Adipocyte (in vitro differentiated cells): ENCODE results near the gene NRXN3.

Experiments
- DNase-seq: peaks from one replicate; pipeline ENCODE4 v3.0.0-alpha.2; 2015; ENCODE audit warnings: low read depth
- H3K27me3 ChIP-seq: replicated peaks from 2 replicates; pipeline ENCODE4 v1.7.0; 2013; ENCODE audit warnings: mild to moderate bottlenecking, low read length, moderate library complexity; ENCODE audit not compliant: control insufficient read depth, insufficient read depth
- H3K36me3 ChIP-seq: 2 replicates; pipeline ENCODE4 v1.7.0; 2013; ENCODE audit warnings: low read length, mild to moderate bottlenecking, moderate library complexity; ENCODE audit not compliant: control insufficient read depth, insufficient read depth, severe bottlenecking
- H3K4me1 ChIP-seq: 2 replicates; pipeline ENCODE4 v1.7.0; 2013; ENCODE audit warnings: mild to moderate bottlenecking, low read length, moderate library complexity; ENCODE audit not compliant: control insufficient read depth, insufficient read depth
- H3K4me3 ChIP-seq: 2 replicates; pipeline ENCODE4 v1.7.0; 2013; ENCODE audit warnings: mild to moderate bottlenecking, low read length, moderate library complexity
- H3K9ac ChIP-seq: 2 replicates; pipeline ENCODE4 v1.7.0; 2013; ENCODE audit warnings: mild to moderate bottlenecking, low read length, moderate library complexity
- H3K9me3 ChIP-seq: 2 replicates; pipeline ENCODE4 v1.7.0; 2013; ENCODE audit warnings: mild to moderate bottlenecking, low read length, moderate library complexity; ENCODE audit not compliant: control insufficient read depth

NRXN3 gene

DNA sequence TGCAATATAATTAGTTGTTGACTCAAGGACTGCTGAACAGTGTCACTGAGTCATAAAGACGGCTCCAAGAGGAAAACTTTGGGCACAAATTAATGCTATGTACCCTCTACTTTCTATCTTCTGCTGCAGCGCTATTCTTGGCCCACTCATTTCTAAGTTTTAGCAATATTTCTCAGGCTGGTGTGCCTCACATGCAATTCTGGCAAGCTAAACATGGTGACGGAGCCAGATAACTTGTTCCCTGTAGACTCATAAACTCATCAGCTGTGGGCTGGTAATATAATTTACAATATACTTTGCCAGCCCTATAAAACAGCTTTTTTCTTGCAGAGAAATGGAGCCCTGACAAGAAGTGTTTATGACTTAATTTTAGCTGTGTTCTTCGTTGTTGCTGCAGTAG, 615.1 kb downstream of the NRXN3 start:
- Histone ChIP-seq H3K9ac (no peak overlapping the region), H3K9me3 (peaks cover 7% of the 10 kb centered on the region), H3K4me1 (peaks cover 29% of the 10 kb centered on the region), H3K36me3 (no peaks in the 10 kb centered on the region), H3K27me3 (peaks cover 28% of the 10 kb centered on the region), H3K4me3 (no peak overlapping the region)
- DNase-seq, result no peak

DNA sequence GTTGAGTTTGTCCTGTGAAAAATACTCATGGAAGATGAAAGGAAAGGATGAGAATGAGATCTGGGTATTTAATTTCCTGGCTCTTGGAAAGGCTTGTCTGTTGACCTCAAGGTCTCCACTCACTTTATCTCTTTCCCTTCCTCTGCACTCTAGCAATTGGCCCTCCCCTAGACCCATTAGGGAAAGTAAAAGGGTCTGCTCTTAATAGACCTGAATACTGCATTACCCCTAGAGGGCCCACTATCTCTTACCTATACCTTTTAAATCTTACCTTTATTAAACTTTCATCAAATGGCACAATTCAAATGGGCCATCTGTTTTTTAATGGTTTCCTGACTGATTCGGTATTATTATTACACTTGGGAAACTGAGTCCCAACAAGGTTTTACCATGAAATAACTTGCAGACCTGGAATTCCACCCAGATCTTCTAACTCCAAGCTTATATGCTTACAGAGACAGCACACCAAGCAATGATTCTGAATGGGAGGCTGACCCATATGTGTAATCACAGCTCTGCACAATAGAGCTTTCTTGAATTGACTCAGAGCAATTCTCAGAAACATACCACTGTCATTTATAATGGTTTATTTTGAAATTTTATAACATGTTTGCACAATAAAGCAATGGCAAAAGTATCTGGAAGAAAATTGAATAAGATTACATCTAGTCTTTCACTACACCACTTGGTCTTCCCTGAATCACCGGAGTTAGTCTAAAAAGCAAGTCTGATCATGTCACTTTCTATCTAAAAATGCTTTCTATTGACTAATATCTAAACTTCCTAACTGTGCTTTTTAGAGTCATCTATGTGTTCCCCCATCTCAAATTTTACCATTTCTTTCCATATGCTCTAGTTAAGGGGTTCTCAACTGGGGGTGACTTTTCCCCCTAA, 618.5 kb downstream of the NRXN3 start:
- no peaks in the 10 kb centered on the region for H3K36me3 ChIP-seq

DNA sequence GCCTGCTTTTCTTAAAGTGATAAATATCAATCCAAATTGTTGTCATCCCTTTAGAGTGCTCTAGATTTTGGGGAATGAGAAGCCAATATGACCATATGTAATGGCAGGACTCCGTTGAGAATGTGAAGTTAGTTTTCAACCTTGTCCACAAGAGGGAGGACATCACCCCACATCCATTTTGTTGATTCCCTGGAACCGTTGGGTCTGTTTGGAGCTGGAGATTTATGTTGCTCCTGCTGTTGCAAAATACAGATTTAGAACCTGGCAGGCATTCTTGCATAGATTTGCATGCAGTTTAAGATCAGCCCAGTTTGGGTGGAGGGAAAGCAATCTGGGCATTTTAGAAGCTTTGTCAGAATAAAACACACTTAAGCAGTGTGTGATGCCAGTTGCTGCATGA, 620.1 kb downstream of the NRXN3 start:
- Histone ChIP-seq H3K36me3 (no peaks in the 10 kb centered on the region), H3K4me3 (no peak overlapping the region), H3K9me3 (no peaks in the 10 kb centered on the region), H3K4me1 (peaks cover 21% of the 10 kb centered on the region), H3K27me3 (peaks cover 27% of the 10 kb centered on the region), H3K9ac (no peak overlapping the region)
- no peak for DNase-seq

More for the DNA sequence above, 618.5 kb downstream of the NRXN3 start:
- H3K27me3 ChIP-seq, result peaks cover 35% of the 10 kb centered on the region
- no peak overlapping the region for H3K9ac ChIP-seq
- H3K9me3 ChIP-seq, result no peaks in the 10 kb centered on the region
- H3K4me3 ChIP-seq, result no peak overlapping the region
- peaks cover 29% of the 10 kb centered on the region for H3K4me1 ChIP-seq
- DNase-seq, result no peak

DNA sequence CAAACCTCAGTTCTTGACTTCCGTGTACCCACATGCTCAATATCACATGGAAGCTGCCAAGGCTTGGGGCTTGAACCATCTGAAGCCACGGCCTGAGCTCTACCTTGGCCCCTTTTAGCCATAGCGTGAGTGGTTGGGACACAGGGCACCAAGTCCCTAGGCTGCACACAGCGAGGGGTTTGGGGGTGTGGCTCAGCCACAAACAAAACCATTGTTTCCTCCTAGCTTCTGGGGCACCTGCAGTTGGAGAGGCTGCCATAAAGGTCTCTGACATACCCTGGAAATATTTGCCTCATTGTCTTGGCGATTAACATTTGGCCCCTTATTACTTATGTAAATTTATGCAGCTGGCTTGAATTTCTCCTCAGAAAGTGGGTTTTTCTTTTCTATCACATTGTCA, 628.6 kb downstream of the NRXN3 start:
- no peak overlapping the region for H3K9ac ChIP-seq
- H3K4me1 ChIP-seq, result no peaks in the 10 kb centered on the region
- DNase-seq, result no peak
- H3K9me3 ChIP-seq, result peaks cover 5% of the 10 kb centered on the region
- no peak overlapping the region for H3K4me3 ChIP-seq
- H3K27me3 ChIP-seq, result peaks cover 21% of the 10 kb centered on the region
- H3K36me3 ChIP-seq, result no peaks in the 10 kb centered on the region

DNA sequence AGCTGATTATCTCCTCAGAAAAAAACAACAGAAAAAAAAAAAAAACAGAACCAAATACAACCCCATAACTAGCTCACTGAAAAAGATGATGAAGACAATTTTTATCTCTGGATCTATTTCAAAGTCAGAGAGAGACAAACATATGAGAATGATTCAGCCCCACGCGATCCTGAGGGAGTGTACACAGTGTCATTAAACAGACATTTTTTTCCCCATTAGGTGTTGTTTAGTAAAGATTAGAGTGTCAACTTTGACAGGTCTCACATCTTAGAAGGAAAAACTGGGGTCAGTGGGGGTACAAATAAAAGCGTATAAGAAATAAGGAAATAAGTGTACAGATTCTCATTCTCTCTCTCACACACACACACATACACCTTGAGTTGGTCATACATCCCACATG, 635.4 kb downstream of the NRXN3 start:
- Histone ChIP-seq H3K9ac (no peak overlapping the region), H3K27me3 (peaks cover 2% of the 10 kb centered on the region), H3K36me3 (no peaks in the 10 kb centered on the region), H3K9me3 (peaks cover 2% of the 10 kb centered on the region), H3K4me3 (no peak overlapping the region), H3K4me1 (no peaks in the 10 kb centered on the region)
- DNase-seq, result no peak

DNA sequence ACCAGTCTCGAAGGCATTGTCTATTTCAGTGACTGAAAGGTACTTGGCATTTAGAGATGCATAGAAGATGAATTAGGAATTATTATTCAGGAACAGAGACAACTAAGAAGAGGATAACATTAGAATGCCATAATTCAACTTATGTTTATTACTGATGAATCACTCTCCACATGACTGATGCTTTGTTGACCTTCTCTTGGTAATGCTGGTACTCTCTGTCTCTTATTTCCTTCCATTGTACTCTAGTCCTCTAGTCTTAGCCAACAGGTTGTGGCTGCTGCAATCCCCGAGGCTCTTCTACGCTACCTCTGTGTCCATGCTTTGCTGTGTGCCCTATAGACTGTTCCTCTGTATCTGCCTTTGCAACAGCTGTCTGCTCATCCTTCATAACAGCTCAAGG, 652.9 kb downstream of the NRXN3 start:
- peaks cover 7% of the 10 kb centered on the region for H3K27me3 ChIP-seq
- no peak overlapping the region for H3K9ac ChIP-seq
- H3K36me3 ChIP-seq, result no peaks in the 10 kb centered on the region
- H3K9me3 ChIP-seq, result no peaks in the 10 kb centered on the region
- H3K4me3 ChIP-seq, result no peak overlapping the region
- no peak for DNase-seq
- no peaks in the 10 kb centered on the region for H3K4me1 ChIP-seq

DNA sequence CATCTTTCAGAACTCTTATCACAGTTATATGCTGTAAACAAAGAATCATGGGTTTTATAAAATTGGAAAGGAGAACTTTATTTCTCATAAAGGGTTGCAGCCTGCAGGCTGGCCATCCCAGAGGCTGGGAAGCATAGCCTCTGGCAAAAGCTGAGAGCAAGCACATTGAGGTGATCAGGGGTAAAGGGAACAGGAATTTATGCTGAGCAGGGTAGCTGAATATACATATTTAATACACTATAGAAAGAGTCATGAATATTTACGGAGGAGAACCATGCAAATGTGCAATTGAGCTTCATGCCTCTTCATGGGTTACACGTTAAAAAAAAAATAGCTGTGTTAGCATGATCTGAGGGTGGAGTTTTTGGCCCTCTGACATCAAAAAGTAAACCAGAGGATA, 653.3 kb downstream of the NRXN3 start:
- Histone ChIP-seq H3K4me3 (no peak overlapping the region), H3K9me3 (no peaks in the 10 kb centered on the region)

DNA sequence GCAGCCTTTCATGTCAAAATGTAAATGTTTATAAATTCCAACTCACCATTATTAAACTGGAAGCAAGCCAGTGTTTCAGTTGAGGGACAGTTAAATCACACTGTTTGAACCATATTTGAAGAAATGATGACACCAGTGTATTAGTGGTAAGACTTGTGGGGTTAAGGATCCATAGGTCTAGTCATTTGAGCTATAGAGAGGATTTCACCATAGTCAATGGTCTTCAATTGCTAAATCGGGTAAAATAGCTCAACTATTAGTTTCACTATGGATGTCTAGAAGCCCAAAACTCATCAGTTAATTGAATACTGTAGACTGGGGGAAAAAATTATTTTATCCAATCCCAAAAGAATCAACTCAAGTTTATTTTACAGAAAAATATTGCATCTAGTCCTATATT, 659.1 kb downstream of the NRXN3 start:
- H3K27me3 ChIP-seq, result peaks cover 21% of the 10 kb centered on the region
- no peak for DNase-seq

More for the DNA sequence above, 653.3 kb downstream of the NRXN3 start:
- Histone ChIP-seq H3K27me3 (peaks cover 7% of the 10 kb centered on the region), H3K4me1 (no peaks in the 10 kb centered on the region), H3K36me3 (no peaks in the 10 kb centered on the region), H3K9ac (no peak overlapping the region)
- no peak for DNase-seq

DNA sequence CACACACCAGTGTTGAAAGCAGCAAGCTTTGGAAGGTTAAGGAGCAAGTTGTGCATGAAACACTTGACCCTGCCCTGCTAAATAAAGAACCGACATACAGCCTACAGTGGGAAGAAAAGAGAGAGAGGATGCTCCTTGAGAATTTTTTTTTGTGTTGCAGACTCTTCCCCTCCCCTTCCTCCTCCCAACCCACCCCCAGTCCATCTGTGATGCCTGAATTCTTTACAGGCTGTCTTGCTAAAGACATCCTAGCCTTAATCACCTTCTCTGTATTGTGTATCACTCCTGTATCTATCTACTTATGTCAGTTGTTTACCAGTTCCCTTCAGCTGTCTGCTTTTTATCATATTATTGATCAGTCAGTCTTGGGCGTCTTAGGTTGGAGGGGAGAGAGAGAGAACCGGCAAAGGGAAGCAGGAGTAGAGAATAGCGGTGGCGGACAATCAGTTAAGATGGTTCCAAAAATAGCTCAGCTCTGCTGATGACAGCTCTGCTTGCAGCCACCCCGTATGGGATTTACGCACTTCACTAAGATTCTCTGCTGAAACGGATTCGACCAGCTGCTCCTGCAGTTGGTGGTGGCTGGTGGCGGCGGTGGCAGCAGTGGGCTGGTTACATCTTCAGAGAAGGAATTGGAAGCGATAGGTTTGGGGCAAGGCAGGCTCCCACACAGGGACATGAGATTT, 664.7 kb downstream of the NRXN3 start:
- peaks cover 46% of the 10 kb centered on the region for H3K27me3 ChIP-seq
- no peak for DNase-seq
- no peak overlapping the region for H3K9ac ChIP-seq
- H3K4me1 ChIP-seq, result no peaks in the 10 kb centered on the region
- H3K36me3 ChIP-seq, result no peaks in the 10 kb centered on the region
- H3K9me3 ChIP-seq, result no peaks in the 10 kb centered on the region
- no peak overlapping the region for H3K4me3 ChIP-seq

More for the DNA sequence above, 659.1 kb downstream of the NRXN3 start:
- no peaks in the 10 kb centered on the region for H3K36me3 ChIP-seq
- no peaks in the 10 kb centered on the region for H3K4me1 ChIP-seq
- no peak overlapping the region for H3K9ac ChIP-seq
- H3K4me3 ChIP-seq, result no peak overlapping the region
- no peaks in the 10 kb centered on the region for H3K9me3 ChIP-seq

DNA sequence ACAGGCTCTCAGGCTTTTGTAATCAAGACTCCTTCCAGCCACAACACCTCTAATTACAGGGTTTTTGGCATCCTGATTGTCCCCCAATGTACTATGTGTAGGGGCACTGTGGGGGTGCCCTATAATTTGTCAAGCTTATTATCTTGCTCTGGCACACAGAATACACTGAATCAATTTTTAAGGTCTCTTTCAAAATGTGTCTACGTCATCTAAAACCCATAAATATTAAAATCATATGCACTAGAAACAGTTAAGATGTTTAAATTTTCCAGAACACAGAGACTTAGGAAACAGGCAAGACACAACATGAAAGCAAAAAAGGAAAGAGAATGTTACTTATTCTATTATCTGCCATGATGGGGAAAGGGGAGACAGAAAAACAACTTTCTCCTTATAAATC, 665.7 kb downstream of the NRXN3 start:
- Histone ChIP-seq H3K27me3 (peaks cover 46% of the 10 kb centered on the region), H3K4me1 (no peaks in the 10 kb centered on the region), H3K4me3 (no peak overlapping the region), H3K9me3 (no peaks in the 10 kb centered on the region), H3K9ac (no peak overlapping the region), H3K36me3 (no peaks in the 10 kb centered on the region)
- no peak for DNase-seq

DNA sequence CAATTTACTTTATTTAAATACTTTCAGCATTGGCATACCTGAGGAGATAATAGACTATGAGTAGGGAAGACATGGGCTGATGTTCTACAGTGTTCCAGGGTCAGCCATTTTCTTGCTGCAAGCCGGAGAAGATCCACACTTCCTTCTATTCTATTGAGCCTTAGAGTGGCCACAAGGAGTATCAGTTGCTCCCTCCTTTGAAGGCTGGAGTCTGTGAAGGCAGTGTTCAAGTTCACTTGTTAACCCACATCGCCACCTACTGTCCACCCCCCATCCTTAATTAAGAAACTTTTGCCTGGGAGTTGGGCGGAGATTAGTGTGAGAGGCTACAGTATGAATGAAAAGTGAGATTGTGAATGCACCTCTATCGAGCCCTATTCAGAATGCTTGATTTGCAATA, 666.6 kb downstream of the NRXN3 start:
- H3K36me3 ChIP-seq, result no peaks in the 10 kb centered on the region
- peak; percentile 60 for DNase-seq
- peaks cover 53% of the 10 kb centered on the region for H3K27me3 ChIP-seq
- no peak overlapping the region for H3K9ac ChIP-seq
- H3K4me3 ChIP-seq, result no peak overlapping the region
- H3K4me1 ChIP-seq, result no peaks in the 10 kb centered on the region
- no peaks in the 10 kb centered on the region for H3K9me3 ChIP-seq
